Measurements from ENCODE around the gene EFNA3. TPM values are rescaled to one million over a fixed set of nuclear protein-coding genes. Genes with fewer than 3 reads are reported as not detected.

The EFNA3 gene
- total RNA-seq, 6 experiments from 2014 or later: 0.25 to 0.87 (median 0.55) TPM

DNA sequence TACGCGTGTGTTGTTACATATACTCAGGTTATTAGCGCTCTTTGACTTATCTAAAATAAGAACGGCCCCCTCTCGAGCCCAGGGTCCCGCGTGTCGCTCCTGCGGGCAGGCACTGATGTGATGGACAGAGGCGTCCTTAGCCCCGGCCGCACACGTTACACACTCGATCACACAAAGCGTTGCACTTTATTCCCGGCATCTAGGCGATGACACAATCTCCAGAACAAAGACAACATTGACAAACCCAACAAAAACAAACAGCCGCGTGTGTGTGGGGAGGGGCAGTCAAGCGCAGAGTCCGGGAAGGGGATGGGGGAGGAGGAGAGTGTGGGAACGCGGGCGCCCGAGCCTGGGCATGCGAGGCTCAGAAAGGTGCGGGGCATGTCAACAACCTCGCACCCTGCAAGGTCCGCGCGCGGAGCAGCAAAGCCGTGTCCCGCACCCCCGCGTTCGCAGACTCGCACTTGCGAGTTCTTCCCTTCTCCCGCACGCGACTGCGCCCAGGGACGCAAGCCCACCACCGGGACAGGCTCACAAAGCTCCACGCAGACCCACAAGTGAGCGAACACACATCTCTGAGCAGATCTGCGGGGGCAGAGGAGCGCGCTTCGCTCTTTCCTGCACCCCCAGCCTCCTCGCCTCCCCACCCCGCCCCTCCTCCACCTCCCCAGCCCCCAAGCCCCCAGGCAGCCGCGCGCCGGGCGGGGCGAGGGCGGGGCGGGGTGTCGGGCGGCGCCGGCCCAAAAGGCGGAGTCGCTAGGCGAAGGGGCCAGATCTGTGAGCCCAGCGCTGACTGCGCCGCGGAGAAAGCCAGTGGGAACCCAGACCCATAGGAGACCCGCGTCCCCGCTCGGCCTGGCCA is 48.7 kb downstream of the EFNA3 start, which contains the start of gene EFNA1:
TSS of gene EFNA1 (plus strand) at position 772 of the 862 bp plus-strand sequence. CDS start 102 bp downstream, outside the sequence.
- DNase-seq: no peak
- Mint-ChIP-seq H3K36me3 (ENCODE audit: low read depth) (no peaks in the 10 kb centered on the region), H3K27me3 (ENCODE audit: insufficient read depth) (peaks cover 54% of the 10 kb centered on the region), H3K4me3 (peak within 1 kb of the TSS; percentile 66), H3K27ac (no peak within 1 kb of the TSS), H3K4me1 (ENCODE audit: low read depth) (peaks cover 34% of the 10 kb centered on the region), H3K9me3 (no peaks in the 10 kb centered on the region)
- TF ChIP-seq, protein P1, sequence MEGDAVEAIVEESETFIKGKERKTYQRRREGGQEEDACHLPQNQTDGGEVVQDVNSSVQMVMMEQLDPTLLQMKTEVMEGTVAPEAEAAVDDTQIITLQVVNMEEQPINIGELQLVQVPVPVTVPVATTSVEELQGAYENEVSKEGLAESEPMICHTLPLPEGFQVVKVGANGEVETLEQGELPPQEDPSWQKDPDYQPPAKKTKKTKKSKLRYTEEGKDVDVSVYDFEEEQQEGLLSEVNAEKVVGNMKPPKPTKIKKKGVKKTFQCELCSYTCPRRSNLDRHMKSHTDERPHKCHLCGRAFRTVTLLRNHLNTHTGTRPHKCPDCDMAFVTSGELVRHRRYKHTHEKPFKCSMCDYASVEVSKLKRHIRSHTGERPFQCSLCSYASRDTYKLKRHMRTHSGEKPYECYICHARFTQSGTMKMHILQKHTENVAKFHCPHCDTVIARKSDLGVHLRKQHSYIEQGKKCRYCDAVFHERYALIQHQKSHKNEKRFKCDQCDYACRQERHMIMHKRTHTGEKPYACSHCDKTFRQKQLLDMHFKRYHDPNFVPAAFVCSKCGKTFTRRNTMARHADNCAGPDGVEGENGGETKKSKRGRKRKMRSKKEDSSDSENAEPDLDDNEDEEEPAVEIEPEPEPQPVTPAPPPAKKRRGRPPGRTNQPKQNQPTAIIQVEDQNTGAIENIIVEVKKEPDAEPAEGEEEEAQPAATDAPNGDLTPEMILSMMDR (IDR thresholded peaks at IDR 0.05): no peak

DNA sequence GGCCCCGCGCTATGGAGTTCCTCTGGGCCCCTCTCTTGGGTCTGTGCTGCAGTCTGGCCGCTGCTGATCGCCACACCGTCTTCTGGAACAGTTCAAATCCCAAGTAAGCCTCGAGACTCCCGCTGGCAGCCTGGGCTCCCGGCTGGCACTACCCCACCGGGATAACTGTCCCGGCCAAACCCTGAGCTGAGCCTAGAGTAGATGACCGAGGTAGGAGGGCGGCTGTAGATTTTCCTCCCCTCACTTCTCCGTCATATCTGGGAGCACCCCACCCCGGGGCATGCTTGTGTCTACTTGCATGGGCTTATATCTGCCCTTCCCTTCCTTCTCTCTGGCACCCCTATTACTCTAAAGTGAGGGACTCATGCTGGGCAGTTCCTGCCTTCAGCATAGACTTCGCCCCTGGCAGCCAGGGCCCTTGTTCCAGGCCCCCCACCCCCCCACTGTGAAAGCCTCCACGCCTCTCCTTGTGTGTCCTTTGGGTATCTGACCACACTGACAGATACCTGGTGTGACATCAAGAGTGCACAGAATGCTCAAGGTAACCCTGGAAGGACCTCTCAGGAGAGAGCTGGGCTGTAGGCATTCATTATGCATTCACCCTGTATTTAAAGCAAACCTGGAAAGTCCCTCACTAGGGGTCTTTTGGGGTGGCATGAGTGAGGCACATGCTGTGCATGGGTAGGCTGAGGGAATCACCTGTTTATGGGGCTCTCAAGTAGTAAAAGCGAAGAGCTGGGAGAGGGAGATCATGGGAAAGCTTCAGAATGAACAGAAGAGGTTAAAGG is 49.5 kb downstream of the EFNA3 start:
- Mint-ChIP-seq H3K27me3 (ENCODE audit: insufficient read depth) (peaks cover 51% of the 10 kb centered on the region), H3K9me3 (no peaks in the 10 kb centered on the region), H3K4me3 (peak overlapping the region; percentile 47), H3K36me3 (ENCODE audit: low read depth) (no peaks in the 10 kb centered on the region), H3K4me1 (ENCODE audit: low read depth) (peaks cover 34% of the 10 kb centered on the region), H3K27ac (no peak overlapping the region)
- TF ChIP-seq, protein P1 (IDR thresholded peaks at IDR 0.05): no peak
- no peak for DNase-seq

DNA sequence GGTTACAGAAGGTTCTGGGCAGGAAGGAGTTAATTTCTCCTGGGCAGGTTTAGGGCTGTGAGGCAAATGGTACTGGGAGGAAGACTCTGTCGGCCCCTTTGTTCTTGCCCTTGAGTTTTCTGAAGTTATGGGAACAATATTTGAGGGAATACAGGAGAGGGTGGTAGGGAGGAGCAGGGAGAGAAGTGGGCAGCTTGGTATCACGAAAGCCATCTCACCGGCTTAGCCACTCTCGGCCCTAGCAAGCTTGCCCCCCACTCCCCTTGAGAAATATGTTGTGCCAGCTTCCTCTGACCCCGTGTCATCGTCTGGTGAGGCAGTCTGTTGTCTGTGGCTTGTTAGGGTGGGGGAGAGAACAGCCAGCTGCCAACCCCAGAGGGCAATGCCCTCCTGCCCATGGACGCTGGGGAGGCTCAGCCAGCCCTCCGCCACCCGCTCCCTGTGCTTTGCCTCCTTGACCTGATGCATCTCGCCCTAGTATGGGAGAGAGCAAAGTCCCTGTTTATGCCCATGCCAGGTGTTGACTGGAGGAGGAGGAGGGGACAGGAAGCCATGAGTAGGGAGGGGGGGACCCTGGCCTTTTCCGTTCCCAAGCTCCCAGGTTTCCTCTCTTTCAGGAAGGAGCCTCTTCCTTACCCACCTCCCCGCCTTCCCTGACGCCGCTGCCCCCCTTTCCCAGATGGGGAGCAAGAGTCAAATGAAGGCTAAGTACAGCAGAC is 50.3 kb downstream of the EFNA3 start:
- no peak for DNase-seq
- Mint-ChIP-seq H3K9me3 (no peaks in the 10 kb centered on the region), H3K27ac (no peak overlapping the region), H3K36me3 (ENCODE audit: low read depth) (no peaks in the 10 kb centered on the region), H3K4me1 (ENCODE audit: low read depth) (peaks cover 34% of the 10 kb centered on the region), H3K4me3 (no peak overlapping the region), H3K27me3 (ENCODE audit: insufficient read depth) (peaks cover 44% of the 10 kb centered on the region)
- TF ChIP-seq, protein P1 (IDR thresholded peaks at IDR 0.05): no peak

DNA sequence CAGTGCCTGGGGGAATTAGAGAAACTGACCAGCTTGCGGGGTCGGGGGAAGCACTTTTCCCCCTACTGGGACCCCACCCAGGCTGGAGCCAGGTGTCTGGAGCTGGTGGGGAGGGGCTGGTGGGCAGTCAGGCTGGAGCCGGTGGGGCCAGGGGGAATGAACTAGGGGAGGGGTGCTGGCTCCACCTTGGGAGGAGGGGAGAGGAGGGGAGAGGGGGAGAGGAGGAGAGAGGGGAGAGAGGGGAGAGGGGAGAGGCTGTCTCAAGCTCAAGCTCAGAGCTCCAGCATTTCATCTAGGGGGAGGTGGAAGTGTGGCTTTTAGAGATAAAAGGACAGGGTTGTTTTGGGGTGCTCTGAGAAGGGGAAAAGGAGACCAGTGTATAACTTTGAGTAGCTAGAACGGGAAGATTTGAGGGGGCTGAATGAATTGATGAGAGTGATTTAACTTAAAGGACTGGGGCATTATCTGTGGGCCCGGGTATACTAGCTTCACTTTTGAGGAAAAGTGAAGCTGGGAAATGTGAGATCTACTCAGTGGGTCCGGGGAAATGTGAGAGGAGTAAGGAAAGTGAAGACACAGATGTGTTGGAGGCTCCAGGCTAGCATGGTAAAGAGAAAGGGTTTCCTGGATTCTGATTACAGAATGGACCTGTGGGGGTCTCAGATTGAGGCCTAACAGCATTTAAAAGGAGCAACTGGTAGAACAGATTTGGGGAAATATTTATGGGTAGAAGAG is 51.8 kb downstream of the EFNA3 start:
- H3K27ac Mint-ChIP-seq: no peak overlapping the region

More for the DNA sequence above, 51.8 kb downstream of the EFNA3 start:
- peaks cover 35% of the 10 kb centered on the region for H3K27me3 Mint-ChIP-seq (ENCODE audit: insufficient read depth)
- peaks cover 39% of the 10 kb centered on the region for H3K4me1 Mint-ChIP-seq (ENCODE audit: low read depth)
- H3K9me3 Mint-ChIP-seq: no peaks in the 10 kb centered on the region
- H3K4me3 Mint-ChIP-seq: no peak overlapping the region
- H3K36me3 Mint-ChIP-seq (ENCODE audit: low read depth): no peaks in the 10 kb centered on the region
- no peak for DNase-seq
- TF ChIP-seq, protein P1 (IDR thresholded peaks at IDR 0.05): no peak
